H1 (cell line): Measurements from ENCODE around the gene DNLZ. TPM values are rescaled to one million over a fixed set of nuclear protein-coding genes. Genes with fewer than 3 reads are reported as not detected.

Source experiments
- CTCF ChIA-PET: fragments of 300-600 bp; sonication (Branson Sonifier 250); formaldehyde crosslinking; loops from one replicate; lab custom pipeline; 2021; ENCODE audit not compliant: partially characterized antibody; lab: Charles Lee
- POLR2A ChIA-PET: fragments of 300-600 bp; sonication (Branson Sonifier 250); formaldehyde crosslinking; loops from one replicate; lab custom pipeline; 2021; ENCODE audit warnings: inconsistent platforms; ENCODE audit not compliant: partially characterized antibody; lab: Charles Lee
- DNase-seq, 2 experiments: peaks; one replicate each; pipeline versions ENCODE4 v3.0.0 to v3.0.0-alpha.2; 2010 to 2022; ENCODE audit warnings: low spot score in 2 of 2, low read depth in 1 of 2, mixed read lengths in 1 of 2
- FAIRE-seq: peaks from 2 replicates; lab custom pipeline; 2011; peaks lifted over from hg19 to GRCh38; lab: Jason Lieb, UNC
- H2AFZ ChIP-seq: 2 replicates; pipeline ENCODE4 v1.8.1; 2012; ENCODE audit warnings: low read length, inconsistent platforms
- H2AK5ac ChIP-seq: 2 replicates; pipeline ENCODE4 v1.6.1; 2013; ENCODE audit warnings: low read depth, low read length
- H2BK120ac ChIP-seq: replicated peaks from 2 replicates; pipeline ENCODE3; 2013; ENCODE audit warnings: low read depth, low read length, inconsistent platforms
- H2BK12ac ChIP-seq: 2 replicates; pipeline ENCODE4 v1.6.1; 2013; ENCODE audit warnings: low read depth, low read length
- H2BK15ac ChIP-seq: 2 replicates; pipeline ENCODE4 v1.6.1; 2013; ENCODE audit warnings: low read length
- H2BK20ac ChIP-seq: 2 replicates; pipeline ENCODE4 v1.6.1; 2013; ENCODE audit warnings: low read length
- H2BK5ac ChIP-seq: 2 replicates; pipeline ENCODE4 v1.6.1; 2013; ENCODE audit warnings: low read depth, low read length
- H3K14ac ChIP-seq: 2 replicates; pipeline ENCODE4 v1.6.1; 2013; ENCODE audit warnings: inconsistent platforms; ENCODE audit not compliant: insufficient read length
- H3K18ac ChIP-seq: 2 replicates; pipeline ENCODE4 v1.6.1; 2013; ENCODE audit warnings: low read length; ENCODE audit errors: extremely low read depth
- H3K23ac ChIP-seq: 2 replicates; pipeline ENCODE4 v1.6.1; 2013; ENCODE audit warnings: inconsistent platforms; ENCODE audit not compliant: insufficient read length
- H3K23me2 ChIP-seq: 2 replicates; pipeline ENCODE4 v1.6.1; 2013; ENCODE audit warnings: low read depth, low read length
- H3K27ac ChIP-seq: 2 replicates; pipeline ENCODE4 v1.6.1; 2011; ENCODE audit warnings: low read depth, low read length, inconsistent platforms
- H3K27me3 ChIP-seq, 4 experiments: replicated peaks in 1 of 4; 1 replicate in 1 of 4; 2 replicates in 3 of 4; pipeline versions ENCODE4 v1.6.1 to v1.8.1; 2011 to 2013; ENCODE audit warnings: low read length in 3 of 4, mild to moderate bottlenecking in 3 of 4, inconsistent platforms in 2 of 4, mixed read lengths in 2 of 4, moderate library complexity in 1 of 4; ENCODE audit not compliant: control insufficient read depth in 3 of 4, insufficient read depth in 3 of 4; ENCODE audit errors: extremely low read depth in 1 of 4
- H3K36me3 ChIP-seq, 4 experiments: 2 replicates each; pipeline versions ENCODE4 v1.6.1 to v1.8.1; 2011 to 2013; ENCODE audit warnings: mild to moderate bottlenecking in 4 of 4, low read length in 3 of 4, moderate library complexity in 2 of 4, control low read depth in 1 of 4, inconsistent platforms in 1 of 4; ENCODE audit not compliant: insufficient read depth in 4 of 4, control insufficient read depth in 2 of 4
- H3K4ac ChIP-seq: replicated peaks from 2 replicates; pipeline ENCODE3; 2013; ENCODE audit warnings: low read length, low read depth, mixed read lengths, inconsistent platforms; ENCODE audit not compliant: insufficient read length
- H3K4me1 ChIP-seq, 4 experiments: replicated peaks in 1 of 4; 1 replicate in 1 of 4; 2 replicates in 3 of 4; pipeline versions ENCODE4 v1.6.1 to v1.8.1; 2011 to 2013; ENCODE audit warnings: low read length in 3 of 4, inconsistent platforms in 2 of 4, mixed read lengths in 1 of 4; ENCODE audit not compliant: insufficient read depth in 4 of 4, control insufficient read depth in 3 of 4
- H3K4me2 ChIP-seq, 2 experiments: 2 replicates each; pipeline versions ENCODE4 v1.6.1 to v1.8.1; 2011 to 2013; ENCODE audit warnings: low read depth in 2 of 2, low read length in 2 of 2, control low read depth in 1 of 2, inconsistent platforms in 1 of 2, mild to moderate bottlenecking in 1 of 2; ENCODE audit not compliant: insufficient read depth in 1 of 2
- H3K4me3 ChIP-seq, 4 experiments: fragments of 200-600, 300-600 bp in 1 of 4; sonication (generic), shearing (Covaris generic), sonication (Bioruptor Twin) in 1 of 4; 2 replicates each; pipeline versions ENCODE4 v1.5.1 to v1.8.1; 2011 to 2016; ENCODE audit warnings: low read length in 4 of 4, low read depth in 3 of 4, control low read depth in 2 of 4, inconsistent platforms in 2 of 4, mild to moderate bottlenecking in 2 of 4, mixed read lengths in 1 of 4, moderate library complexity in 1 of 4; ENCODE audit not compliant: insufficient read depth in 2 of 4; ENCODE audit errors: extremely low read depth in 1 of 4
- H3K56ac ChIP-seq: replicated peaks from 2 replicates; pipeline ENCODE3; 2013; ENCODE audit warnings: low read depth, mild to moderate bottlenecking, mixed read lengths, low read length, inconsistent platforms; ENCODE audit not compliant: insufficient read length
- H3K79me1 ChIP-seq: 2 replicates; pipeline ENCODE4 v1.6.1; 2013; ENCODE audit warnings: low read depth, low read length, control low read depth
- H3K79me2 ChIP-seq, 2 experiments: 2 replicates each; pipeline versions ENCODE4 v1.6.1 to v1.8.1; 2012 to 2013; ENCODE audit warnings: low read length in 2 of 2, mild to moderate bottlenecking in 2 of 2, inconsistent platforms in 1 of 2; ENCODE audit not compliant: insufficient read depth in 2 of 2, control insufficient read depth in 1 of 2
- H3K9ac ChIP-seq, 4 experiments: replicated peaks in 1 of 4; 1 replicate in 1 of 4; 2 replicates in 3 of 4; pipeline versions ENCODE4 v1.6.1 to v1.8.1; 2011 to 2013; ENCODE audit warnings: low read depth in 3 of 4, low read length in 3 of 4, control low read depth in 2 of 4, mild to moderate bottlenecking in 2 of 4, moderate library complexity in 2 of 4, inconsistent platforms in 1 of 4; ENCODE audit errors: extremely low read depth in 1 of 4
- H3K9me3 ChIP-seq, 2 experiments: 2 replicates each; pipeline versions ENCODE4 v1.6.1 to v1.8.1; 2012 to 2013; ENCODE audit warnings: mild to moderate bottlenecking in 2 of 2, moderate library complexity in 2 of 2, control low read depth in 1 of 2, inconsistent platforms in 1 of 2, low read depth in 1 of 2, low read length in 1 of 2, mixed read lengths in 1 of 2; ENCODE audit not compliant: insufficient read depth in 2 of 2
- H4K20me1 ChIP-seq, 2 experiments: replicated peaks in 1 of 2; 2 replicates each; pipeline versions ENCODE3 to v1.8.1; 2011 to 2013; ENCODE audit warnings: inconsistent platforms in 2 of 2, low read length in 2 of 2, mild to moderate bottlenecking in 1 of 2; ENCODE audit not compliant: insufficient read depth in 2 of 2, control insufficient read depth in 1 of 2
- H4K5ac ChIP-seq: 2 replicates; pipeline ENCODE4 v1.6.1; 2013; ENCODE audit warnings: low read length, low read depth, mixed read lengths, inconsistent platforms; ENCODE audit not compliant: insufficient read length
- H4K8ac ChIP-seq: 2 replicates; pipeline ENCODE4 v1.8.0; 2013; ENCODE audit warnings: mild to moderate bottlenecking, moderate library complexity, low read length, inconsistent platforms; ENCODE audit not compliant: insufficient read depth; ENCODE audit errors: extremely low read depth
- H4K91ac ChIP-seq: replicated peaks from 2 replicates; pipeline ENCODE3; 2013; ENCODE audit warnings: low read length, mixed read lengths, inconsistent platforms; ENCODE audit not compliant: insufficient read length
- SIN3A ChIP-seq, 2 experiments: IDR thresholded peaks in 1 of 2; conservative IDR thresholded peaks in 1 of 2; 2 replicates each; pipeline ENCODE4 v1.6.1; 2011 to 2012; ENCODE audit warnings: low read length in 2 of 2, improper control_type of control experiment in 1 of 2, low read depth in 1 of 2, mild to moderate bottlenecking in 1 of 2
- WGBS, 2 experiments: shearing (Covaris generic) in 1 of 2; methylation state at CpG; one replicate each; pipeline versions ENCODE4 v1.1.6 to v1.1.7; 2013 to 2015; ENCODE audit warnings: low lambda C conversion rate in 2 of 2, mixed read lengths in 2 of 2, inconsistent platforms in 1 of 2, low coverage in 1 of 2, missing lambda C conversion rate in 1 of 2; ENCODE audit not compliant: insufficient replicate concordance in 2 of 2, insufficient coverage in 1 of 2, insufficient read length in 1 of 2; ENCODE audit errors: extremely low coverage in 1 of 2, missing lambda C conversion rate in 1 of 2; 5-methylcytosine and 5-hydroxymethylcytosine counted together
- polyA plus RNA-seq, 7 experiments: library from polyadenylated mRNA; depleted of rRNA in 3 of 7; stranded (reverse) in 5 of 7; unstranded in 2 of 7; fragments of >200 nt in 5 of 7; fragments of 200-250 nt in 2 of 7; gene quantifications; 1 replicate in 5 of 7; 2 replicates in 1 of 7; 4 replicates in 1 of 7; pipeline versions ENCODE4 v1.2.1 to v1.2.3, GENCODE V29; 2011 to 2013; ENCODE audit warnings: missing spikeins in 2 of 7, mixed read lengths in 2 of 7
- total RNA-seq: library from RNA; stranded (reverse); fragmentation: NEBNext Ultra II Directional; extraction: Animal tissue kit (Norgen Biotek cat#: 25700); gene quantifications from 2 replicates; pipeline ENCODE4 v1.2.1, GENCODE V29; 2021
- TF ChIP-seq, protein P1 (sequence below): IDR thresholded peaks from 2 replicates; pipeline ENCODE4 v1.6.1; 2012; ENCODE audit warnings: low read length, inconsistent platforms

DNLZ gene
- total and polyA plus RNA-seq, 2 of the 8 experiments (the other 6 are each of a cell fraction or from before 2014, with no cell fraction given) = 11.6 to 17.9 TPM

DNA sequence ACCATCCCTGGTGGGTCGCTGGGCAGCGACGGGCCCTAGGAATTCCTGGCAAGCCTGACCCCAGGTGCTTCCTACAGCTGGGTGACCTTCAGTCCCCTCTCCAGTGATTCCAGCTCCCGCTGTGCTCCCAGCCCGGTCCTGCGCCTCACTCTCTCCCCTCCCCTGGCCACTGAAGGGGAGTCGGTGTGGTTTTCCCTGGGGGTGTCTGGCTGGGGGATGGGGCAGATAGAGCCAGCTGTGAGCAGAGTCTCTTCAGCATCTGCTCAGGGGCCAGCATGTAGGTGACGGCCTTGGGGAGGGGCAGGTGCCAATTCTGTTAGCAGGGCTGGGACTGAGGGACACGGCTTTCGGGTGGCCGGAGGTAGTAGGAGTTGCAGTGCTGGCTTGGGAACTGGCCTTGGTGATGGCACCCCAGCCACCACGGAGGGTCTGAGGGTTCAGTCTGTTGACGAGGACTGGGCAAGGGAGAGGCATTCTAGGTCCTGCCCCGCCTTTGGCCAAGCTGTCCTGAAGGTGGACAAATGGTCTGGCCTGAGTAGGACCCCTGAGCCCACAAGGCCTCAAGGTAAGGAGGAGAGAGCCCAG lies 33.0 kb downstream of the DNLZ start:
- Histone ChIP-seq H2AFZ (no peak overlapping the region), H4K20me1 (peaks cover 0 to 8% of the 10 kb centered on the region in 2 experiments), H3K56ac (no peak overlapping the region), H2BK120ac (no peak overlapping the region), H3K23ac (no peak overlapping the region), H2BK12ac (no peak overlapping the region), H2BK5ac (0 out of 2 replicates have a peak overlapping the region, but pooled peaks have one; percentile 1), H3K4ac (no peak overlapping the region), H3K4me1 (peaks cover 0 to 30% (median 20%) of the 10 kb centered on the region in 4 experiments; a peak in 6 of 7 replicates), H2AK5ac (no peak overlapping the region), H3K4me2 (no peak overlapping the region), H3K9ac (no peak overlapping the region), H2BK20ac (no peak overlapping the region), H3K79me1 (0 out of 2 replicates have a peak, but pooled peaks cover 2% of the 10 kb centered on the region), H3K9me3 (no peaks in the 10 kb centered on the region), H3K23me2 (peaks cover 4% of the 10 kb centered on the region; the same call in 1 of the 2 replicates), H3K18ac (no peak overlapping the region), H3K27ac (no peak overlapping the region), H3K4me3 (no peak overlapping the region), H3K27me3 (no peaks in the 10 kb centered on the region), H2BK15ac (no peak overlapping the region), H3K36me3 (no peaks in the 10 kb centered on the region), H4K91ac (no peak overlapping the region), H4K8ac (peak overlapping the region; percentile 69), H3K79me2 (no peaks in the 10 kb centered on the region), H4K5ac (no peak overlapping the region), H3K14ac (no peak overlapping the region)
- FAIRE-seq = no peak
- 93% methylated on average over 12 of the region's 14 CpGs; no CpG with 5 or more reads in 1 of the 2 experiments for WGBS, 2 experiments
- ChIA-PET POLR2A (interaction anchor here (1.0 to 2.8 kb wide), 5 partner anchors 17 to 34 kb away, joined by 4 to 7 read pairs (median 4); partner anchors contain the start of gene DNLZ), CTCF (interaction anchor here (0.8 to 1.2 kb wide), 3 partner anchors 9 to 59 kb away, joined by 3 to 4 read pairs (median 3); no protein-coding TSS in a partner anchor)
- no peak for DNase-seq
- no peak for TF ChIP-seq SIN3A (conservative IDR thresholded peaks at IDR 0.05 in 1 of 2, IDR thresholded peaks at IDR 0.05 in 1 of 2; ENCODE audit: low read depth in 1 of 2, low read length in 2 of 2)
- TF ChIP-seq, protein P1, sequence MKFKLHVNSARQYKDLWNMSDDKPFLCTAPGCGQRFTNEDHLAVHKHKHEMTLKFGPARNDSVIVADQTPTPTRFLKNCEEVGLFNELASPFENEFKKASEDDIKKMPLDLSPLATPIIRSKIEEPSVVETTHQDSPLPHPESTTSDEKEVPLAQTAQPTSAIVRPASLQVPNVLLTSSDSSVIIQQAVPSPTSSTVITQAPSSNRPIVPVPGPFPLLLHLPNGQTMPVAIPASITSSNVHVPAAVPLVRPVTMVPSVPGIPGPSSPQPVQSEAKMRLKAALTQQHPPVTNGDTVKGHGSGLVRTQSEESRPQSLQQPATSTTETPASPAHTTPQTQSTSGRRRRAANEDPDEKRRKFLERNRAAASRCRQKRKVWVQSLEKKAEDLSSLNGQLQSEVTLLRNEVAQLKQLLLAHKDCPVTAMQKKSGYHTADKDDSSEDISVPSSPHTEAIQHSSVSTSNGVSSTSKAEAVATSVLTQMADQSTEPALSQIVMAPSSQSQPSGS = no peak
